Activated naive CD4-positive, alpha-beta T cell (primary cell): ENCODE data around the gene HECW1.
A peak's percentile ranks its signal among the peaks of the same experiment; 100 is the strongest.

Source experiments
- DNase-seq, 4 experiments: peaks; one replicate each; lab custom pipeline; 2025; lab: John Stamatoyannopoulos, UW

The HECW1 gene

DNA sequence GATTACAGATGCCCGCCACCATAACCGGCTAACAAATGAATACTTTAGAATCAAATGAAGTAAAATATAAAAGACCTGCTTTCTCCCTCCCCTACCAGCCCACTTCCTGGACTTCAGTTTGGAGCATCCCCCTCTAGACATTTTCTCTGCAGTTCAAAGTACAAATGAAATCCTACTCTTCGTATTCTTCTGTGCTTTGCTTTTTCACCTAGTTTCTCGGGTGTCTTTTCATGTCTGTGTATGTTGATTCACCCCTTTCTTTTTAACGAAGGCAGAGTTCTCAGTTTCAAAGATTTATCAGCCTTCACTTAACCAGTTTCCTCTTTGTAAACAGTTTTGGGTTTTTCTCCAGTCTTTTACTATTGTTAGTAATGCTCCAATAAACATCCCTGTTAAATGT, 324.6 kb downstream of the HECW1 start:
- no peak for DNase-seq

DNA sequence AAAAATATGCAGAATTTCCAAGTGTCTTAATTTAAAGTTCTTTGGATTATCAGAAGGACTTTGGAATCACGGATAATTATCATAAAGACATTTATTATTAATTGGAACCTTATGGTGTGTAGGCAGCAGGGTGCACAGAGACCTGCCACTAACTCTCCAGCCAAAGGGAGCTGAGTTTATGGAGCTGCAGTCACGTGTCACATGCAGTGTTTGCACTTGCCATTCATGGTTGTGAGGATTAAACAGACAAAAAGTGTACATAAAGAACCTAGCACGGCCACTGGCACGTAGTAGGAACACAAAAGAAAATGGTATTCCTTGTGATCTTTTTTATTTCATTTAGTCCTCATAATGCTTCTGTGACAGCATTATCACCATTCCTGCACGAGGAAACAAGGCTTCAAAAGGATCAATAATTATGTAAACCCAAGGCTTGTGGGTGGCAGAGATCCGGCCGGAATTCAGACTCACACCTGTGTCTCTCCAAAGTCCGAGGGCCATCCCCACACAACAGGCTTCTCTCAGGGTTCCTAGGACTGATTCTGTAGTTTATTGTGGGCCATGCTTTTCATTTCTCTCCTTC, 326.5 kb downstream of the HECW1 start:
- no peak for DNase-seq

DNA sequence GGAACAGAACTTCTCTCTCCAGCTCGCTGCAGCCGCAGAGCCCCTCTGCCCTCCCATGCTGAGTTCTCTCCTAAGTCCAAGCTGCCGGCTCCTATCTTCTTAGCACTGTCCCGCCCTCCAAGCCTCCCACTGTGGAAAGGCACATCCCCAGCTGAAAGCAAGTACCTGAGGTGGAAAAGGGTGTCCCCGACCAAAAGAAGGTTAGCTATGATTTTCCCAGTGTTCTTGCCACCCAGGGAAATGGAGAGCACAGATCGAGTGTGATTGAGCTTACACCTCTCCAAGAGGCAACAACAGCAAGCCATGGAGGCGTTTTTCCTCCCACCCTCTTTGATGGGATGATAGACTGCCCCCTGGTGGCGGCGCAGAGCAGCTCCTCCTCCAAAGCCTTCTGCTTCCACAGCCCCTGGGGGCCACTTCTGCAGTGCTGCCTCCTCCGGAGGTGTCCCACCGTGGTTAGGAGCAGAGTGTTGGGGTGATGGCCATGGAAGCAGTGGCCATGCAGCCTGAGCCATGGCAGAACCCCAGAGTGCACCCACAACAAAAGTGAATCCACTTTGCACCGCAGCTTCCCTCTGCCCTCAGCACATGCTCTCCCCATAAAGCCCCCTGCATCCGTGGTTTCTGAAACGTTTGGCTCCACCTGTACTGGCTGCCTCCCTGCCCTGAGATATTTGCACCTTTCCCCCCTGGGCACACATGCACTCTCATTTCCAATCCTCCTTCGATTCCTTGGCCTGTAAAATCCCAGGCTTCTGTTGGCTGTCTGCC, 327.4 kb downstream of the HECW1 start:
- DNase-seq = peak in 3 of 4 experiments; percentile 5 to 26 (median 10)

DNA sequence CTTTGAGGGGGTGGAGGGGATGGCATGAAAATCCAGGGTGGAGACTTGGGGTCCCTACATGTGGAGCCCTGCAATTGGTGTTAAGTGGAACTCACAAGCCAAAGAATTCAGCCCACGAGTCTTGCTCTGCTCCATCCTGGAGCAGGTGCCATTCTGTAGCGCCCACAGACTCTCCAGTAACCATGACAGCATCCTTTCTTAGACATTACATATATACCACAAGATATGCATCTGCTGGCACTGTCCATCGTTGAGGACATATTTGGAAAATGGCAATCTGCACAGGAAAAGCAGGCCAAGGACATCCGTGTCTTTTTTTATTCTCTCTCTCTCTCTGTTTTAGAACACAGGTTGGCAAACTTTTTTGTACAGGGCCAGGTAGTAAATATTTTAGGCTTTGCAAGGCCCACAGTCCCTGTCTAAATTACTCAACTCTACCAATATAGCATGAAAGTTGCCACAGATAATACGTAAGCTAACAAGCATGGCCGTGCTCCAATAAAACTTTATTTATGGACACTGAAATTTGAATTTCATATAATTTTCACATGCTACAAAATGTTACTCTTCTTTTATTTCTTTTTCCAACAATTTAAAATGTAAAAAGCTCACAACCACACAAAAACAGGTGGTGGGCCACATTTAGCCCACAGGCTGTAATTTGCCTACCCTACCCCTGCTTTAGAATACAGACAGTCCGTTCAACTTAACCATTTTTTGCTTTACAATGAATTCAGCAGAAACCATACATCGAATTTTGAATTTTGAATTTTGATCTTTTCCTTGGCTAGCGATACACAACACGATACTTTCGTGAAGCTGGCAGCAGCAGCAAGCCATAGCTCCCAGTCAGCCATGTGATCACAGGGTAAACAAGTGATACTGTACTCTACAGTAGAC, 329.0 kb downstream of the HECW1 start:
- DNase-seq = no peak

DNA sequence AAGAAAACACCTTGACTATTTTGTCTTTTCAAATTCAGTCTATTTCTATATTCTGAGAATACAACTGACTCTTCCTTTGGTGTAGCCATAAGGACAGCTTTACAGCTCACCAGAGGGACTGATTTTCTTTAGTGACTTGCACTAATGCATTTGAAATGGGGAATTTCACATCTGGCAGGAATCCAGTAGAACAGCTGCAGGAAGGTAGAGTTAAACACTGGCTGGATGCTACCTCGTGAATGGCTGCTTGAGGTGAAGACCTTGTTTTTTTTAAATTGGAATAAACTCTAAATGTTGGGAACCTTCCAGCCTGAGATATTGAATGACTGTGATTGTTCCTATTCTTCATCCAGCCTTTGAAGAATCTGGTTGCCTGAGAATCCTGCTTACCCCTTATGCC, 330.9 kb downstream of the HECW1 start:
- DNase-seq = no peak

DNA sequence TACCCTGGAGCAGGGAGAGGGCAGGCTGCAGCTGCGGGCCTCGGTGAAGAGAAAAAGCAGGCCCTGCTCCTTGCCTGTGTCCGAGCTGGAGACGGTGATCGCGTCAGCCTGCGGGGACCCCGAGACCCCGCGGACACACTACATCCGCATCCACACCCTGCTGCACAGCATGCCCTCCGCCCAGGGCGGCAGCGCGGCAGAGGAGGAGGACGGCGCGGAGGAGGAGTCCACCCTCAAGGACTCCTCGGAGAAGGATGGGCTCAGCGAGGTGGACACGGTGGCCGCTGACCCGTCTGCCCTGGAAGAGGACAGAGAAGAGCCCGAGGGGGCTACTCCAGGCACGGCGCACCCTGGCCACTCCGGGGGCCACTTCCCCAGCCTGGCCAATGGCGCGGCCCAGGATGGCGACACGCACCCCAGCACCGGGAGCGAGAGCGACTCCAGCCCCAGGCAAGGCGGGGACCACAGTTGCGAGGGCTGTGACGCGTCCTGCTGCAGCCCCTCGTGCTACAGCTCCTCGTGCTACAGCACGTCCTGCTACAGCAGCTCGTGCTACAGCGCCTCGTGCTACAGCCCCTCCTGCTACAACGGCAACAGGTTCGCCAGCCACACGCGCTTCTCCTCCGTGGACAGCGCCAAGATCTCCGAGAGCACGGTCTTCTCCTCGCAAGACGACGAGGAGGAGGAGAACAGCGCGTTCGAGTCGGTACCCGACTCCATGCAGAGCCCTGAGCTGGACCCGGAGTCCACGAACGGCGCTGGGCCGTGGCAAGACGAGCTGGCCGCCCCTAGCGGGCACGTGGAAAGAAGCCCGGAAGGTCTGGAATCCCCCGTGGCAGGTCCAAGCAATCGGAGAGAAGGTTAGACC, 332.5 kb downstream of the HECW1 start:
- DNase-seq = no peak

DNA sequence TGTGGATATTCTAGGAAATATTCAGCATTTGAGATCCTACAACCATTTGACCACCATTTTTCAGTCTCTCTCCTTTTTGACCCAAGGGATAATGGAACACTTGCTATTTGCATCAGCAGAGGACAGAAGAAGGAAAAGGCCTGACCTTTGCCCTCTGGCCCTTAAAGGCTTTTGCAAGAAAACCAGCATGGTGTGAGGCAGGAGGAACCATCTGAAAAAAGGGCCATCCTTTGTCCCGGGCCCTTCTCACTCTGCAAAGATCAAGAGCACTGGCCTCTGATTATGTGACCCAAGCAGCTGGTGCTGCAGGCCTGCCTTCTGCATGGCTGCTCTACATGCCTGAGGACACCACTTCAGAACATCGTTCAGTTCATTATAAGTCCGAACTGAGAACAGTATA, 337.1 kb downstream of the HECW1 start:
- DNase-seq = no peak

DNA sequence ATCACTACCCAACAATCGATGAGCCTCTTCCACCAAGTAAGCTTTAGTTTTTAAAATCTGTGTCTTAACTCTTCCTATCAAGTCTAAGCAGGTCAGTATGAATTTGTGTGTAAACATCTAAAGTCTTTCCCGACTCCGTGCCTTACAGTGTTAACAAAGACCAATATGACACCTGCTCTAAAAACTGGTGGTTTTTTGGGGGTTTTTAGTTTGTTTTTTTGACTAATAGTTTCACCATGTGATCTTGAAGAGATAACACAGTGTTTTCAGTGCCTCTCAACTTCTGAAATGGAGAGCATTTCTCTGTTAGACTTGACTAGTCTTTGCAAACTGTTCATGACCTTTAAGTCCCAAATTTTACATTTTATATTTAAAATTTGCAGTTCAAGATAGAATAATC, 338.4 kb downstream of the HECW1 start:
- DNase-seq = no peak

DNA sequence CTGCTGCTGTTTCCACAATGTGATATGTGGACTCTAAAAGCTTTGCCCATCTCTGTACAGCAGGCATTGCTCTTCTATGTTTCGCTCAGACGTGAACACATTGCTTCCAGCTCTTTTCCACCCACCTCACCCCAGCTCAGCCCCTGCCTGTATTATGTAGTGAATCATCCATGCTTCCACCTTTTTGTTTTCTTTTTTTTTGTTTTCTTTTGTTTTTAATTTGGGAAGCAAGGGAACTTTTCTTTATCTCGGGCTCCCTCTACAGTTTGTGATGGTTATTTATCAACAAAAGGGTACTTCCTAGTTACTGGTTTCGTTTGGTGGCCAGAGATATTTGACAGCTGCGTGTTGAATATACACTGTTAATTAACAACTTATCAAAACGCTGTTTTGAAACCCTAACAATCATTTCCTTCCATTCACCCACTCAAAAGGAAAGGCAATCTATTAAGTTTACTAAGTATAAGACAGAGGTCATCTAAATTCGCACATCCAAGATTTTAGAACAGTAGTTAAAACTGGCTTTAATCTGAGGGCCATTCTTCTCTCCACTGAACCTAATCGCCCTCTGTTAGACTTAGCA, 342.6 kb downstream of the HECW1 start:
- DNase-seq = no peak

DNA sequence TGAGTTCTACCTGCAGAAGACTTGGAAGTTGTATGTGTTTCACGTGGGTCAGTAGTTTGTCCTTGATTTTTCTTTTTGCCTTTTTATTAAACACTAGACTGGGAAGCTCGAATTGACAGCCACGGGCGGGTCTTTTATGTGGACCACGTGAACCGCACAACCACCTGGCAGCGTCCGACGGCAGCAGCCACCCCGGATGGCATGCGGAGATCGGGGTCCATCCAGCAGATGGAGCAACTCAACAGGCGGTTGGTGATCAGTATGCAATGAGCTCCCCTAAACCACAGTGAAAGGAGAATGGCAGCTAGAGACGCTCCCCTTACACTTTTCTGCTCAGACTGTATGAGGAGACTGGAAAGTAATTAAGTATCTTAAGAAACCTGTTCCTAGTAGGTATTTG, 343.8 kb downstream of the HECW1 start:
- DNase-seq = no peak

DNA sequence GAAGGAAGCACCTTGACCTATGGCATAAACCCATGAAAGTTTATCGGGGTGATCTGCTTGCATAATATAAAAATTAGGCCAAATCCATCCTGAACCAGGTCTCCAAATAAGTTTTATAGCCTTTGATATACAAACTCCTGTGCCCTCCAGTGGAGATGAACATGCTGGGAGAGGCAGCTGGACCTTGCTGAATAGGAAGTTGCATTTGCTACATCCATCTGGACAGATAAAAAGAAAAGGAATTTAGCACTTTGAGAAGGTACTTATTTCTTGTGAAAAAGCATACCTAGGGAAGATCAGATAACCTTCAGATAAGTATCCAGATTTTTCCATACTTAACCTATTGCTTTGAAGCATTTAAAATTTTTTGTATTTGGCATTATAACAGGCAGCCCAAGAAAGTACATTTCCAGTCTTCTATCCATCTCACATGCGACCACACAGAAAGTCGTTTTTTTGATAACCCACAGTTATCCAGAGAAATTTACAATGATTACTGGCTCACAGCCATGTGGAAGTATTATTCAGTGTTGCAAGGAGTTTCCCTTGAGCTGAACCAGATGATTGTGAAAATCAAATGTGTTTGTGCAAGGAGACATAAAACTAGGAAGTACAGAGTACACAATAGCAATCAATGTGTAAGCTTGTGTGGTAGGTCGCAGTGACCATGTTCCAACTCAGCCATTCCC, 346.0 kb downstream of the HECW1 start:
- DNase-seq = no peak

DNA sequence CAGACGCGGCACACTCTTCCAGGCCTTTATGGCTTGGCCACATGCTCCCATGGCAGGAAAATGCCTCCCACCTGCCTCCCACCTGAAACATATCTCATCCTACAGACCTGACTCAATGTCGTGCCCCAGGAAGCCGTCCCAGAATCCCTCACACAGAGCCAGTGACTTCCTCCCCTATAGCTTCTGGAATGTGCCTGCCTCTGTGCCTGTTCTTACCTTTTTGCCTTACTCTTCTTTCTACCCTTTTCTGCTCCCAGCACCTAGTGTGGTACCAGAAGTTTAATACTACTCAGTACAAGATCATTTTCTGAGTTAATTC, 346.5 kb downstream of the HECW1 start:
- DNase-seq = no peak

DNA sequence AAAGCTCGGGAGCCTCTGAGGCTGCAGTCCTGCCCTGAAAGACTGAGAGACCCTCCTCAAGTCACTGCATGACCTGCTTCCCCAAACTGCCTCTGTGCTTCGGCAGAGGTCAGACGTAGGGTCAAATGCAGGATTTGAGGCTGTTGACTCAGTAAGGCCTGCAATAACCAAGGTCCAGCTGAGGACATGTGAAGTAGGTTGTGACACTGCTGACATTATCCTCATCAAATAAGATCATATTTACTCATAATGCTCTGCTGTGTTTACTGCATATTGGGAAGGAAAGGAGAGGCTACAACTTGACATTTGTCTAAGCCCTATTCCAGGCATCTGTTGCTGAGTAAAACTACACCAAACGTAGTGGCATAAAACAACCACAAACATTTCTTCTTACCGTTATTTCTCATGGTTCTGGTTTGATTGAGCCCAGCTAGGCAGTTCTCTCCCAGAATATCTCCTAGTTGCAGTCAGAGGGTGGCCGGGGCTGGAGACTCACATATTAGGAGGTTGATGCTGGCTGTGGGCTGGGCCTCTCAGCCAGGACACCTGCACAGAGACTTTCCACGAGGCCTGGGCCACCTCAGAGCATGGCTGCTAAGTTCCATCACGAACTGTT, 348.4 kb downstream of the HECW1 start:
- DNase-seq = no peak

DNA sequence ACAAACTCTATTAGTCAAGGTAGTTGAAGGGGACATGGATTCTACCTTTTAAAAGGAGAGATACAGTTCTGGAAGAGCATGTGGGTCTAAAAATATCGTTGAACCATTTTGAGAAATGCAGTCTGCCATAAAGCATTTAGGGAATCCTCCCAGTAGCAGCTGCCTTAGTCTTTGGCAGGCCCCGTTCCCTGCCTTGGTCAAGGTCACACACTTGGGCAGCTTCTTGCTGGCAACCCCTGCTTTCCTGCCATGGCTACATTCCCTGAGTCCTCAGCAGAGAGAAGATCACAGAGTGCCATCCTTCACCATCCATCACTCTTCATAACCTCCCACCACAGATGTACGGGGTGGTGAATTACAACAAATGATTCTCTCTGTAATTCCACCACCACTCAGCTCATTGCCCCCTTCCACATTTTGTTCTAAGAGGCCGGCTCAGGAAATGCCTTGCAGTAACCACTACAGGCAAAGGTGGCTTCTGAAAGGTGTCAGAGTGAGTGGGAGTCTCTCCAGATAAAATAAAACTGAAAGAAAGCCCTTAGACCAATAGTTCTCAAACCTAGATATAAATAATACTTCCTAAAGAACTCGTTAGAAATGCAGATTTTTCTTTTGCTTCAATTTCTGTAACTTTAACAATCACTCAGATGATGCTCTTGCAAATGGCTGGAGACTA, 349.0 kb downstream of the HECW1 start:
- no peak for DNase-seq

DNA sequence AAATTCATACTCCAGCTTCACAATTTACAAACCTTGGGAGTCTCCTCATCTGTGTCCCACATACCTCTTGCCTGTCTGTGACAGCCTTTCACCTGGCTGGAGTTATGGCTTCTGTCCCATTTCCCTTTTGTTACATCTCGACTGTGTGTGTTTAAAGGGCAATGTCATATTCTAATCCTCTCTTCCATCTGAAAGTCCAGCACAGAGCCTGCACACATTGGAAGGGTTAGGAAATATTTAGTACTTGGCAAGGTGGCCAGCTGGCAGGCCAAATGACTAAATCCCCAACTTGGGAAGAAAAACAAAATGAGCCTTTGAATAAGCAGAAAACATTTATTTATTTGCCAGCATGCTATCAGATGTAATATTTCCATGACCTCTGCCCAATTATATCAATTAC, 350.4 kb downstream of the HECW1 start:
- no peak for DNase-seq

DNA sequence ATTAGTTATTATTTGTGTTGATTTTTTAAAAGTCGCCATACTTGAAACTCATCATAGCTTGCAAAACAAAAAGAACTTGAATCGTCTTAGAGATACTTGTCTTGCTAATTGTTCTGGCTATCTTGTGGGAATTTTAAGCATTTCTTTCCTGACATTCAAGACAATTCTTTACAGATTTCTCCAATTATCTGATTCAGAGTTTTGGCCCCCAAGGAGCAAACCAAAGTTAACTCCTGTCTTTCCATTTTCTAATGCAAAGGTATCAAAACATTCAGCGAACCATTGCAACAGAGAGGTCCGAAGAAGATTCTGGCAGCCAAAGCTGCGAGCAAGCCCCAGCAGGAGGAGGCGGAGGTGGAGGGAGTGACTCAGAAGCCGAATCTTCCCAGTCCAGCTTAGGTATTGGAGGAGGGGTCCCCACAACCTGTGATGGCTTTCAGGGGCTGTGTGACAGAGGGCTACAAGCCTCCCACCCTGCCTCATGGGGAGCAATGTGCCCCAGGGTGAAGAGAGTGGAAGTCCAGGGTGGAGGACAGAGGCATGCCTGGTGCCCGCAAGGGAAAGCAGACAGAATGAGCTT, 351.0 kb downstream of the HECW1 start:
- DNase-seq = no peak

DNA sequence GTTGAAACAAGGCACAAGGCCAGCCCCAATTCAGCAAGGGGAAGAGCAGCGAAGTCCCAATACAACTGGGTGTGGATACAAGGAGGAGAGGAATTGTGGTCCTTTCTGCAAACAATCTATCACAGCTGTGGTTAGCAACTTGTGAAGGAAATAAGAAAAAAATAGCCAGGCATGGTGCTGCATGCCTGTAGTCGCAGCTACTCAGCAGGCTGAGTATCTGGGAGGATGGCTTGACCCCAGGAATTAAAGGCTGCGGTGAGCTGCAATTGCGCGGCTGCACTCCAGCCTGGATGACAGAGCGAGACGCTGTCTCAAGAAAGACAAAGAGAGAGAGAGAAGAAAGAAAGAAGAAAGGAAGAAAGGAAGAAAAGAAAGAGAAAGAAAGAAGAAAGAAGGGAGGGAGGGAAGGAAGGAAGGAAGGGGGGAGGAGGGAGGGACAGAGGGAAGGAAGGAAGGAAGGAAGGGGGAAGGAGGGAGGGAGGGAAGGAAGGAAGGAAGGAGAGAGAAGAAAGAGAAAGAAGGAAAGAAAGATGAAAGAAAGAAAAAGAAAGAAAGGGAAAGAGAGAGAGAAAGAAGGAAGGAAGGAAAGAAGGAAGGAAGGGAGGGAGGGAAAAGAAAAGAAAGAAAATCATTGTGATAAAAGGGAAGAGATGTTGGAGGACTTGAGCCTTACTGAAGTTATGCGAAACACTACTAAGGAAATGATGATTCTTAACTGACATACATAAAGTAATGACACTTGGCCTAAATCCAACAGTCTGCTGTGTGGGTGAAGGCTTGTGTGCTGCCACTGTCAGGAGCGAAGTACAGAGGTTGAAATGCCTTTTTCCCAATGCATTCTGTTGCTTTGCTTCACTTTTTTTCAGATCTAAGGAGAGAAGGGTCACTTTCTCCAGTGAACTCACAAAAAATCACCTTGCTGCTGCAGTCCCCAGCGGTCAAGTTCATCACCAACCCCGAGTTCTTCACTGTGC, 353.4 kb downstream of the HECW1 start:
- no peak for DNase-seq

DNA sequence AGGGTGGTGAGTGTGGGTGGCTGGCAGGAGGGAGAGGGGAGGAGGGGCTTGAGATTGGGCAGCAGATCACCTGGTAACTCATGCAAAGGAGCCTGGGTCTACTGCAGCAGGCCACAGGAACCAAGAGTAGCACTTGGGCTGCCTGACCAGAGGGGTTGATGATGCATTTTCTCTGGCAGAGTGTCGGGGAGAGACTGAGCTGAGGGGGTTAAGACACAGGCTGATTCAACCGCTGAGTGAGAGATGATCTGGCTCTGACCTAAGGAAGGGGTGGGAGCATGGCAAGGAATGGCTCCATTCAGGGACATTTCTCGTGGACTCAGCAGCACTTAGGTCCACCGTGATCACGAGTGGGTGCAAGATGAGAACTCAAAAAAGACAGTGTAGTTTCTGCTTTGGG, 355.0 kb downstream of the HECW1 start:
- DNase-seq = no peak

DNA sequence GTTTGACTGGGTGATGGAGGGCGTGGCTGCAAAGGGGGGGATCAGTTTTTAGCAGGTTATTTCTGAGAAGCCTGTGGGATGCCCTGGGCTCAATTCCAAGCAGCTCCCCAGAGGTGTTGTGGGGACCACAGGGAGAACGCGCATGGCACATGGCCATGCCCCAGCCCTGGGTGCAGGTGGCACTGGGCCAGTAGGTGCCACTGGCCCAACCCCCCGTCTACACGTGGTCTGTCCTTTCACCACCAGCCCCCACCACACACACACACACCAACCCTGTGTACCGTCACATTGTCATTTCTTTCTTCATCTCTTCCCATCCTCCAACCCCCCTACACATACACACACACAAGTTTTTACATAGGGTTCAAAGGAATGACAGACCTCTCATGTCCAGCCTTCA, 355.4 kb downstream of the HECW1 start:
- DNase-seq = no peak
